SK-N-SH treated with all-trans-retinoic acid at 6 μM for 48 hours (cell line): ENCODE measurements around the gene TOX2.

Experiments used
- ATAC-seq: fragments of 200-7000 bp; cut with Tn5 transposase; 3 replicates; pipeline ENCODE4 v1.9.1; 2020; ENCODE audit warnings: mild to moderate bottlenecking, moderate library complexity
- BACH2 ChIP-seq: fragments of 250-450 bp; sonication (Bioruptor Pico); IDR thresholded peaks from 2 replicates; pipeline ENCODE4 v1.9.0; 2021; ENCODE audit warnings: mild to moderate bottlenecking, borderline replicate concordance
- CSDC2 ChIP-seq: fragments of 250-450 bp; sonication (Bioruptor Pico); IDR thresholded peaks from 2 replicates; pipeline ENCODE4 v1.5.0; 2020; ENCODE audit warnings: mild to moderate bottlenecking, moderate library complexity
- ESRRG ChIP-seq: fragments of 250-450 bp; sonication (Bioruptor Pico); IDR thresholded peaks from 2 replicates; pipeline ENCODE4 v1.6.1; 2021; ENCODE audit warnings: mild to moderate bottlenecking
- GLIS3 ChIP-seq: fragments of 250-450 bp; sonication (Bioruptor Pico); IDR thresholded peaks from 2 replicates; pipeline ENCODE4 v1.5.0; 2020; ENCODE audit warnings: mild to moderate bottlenecking, moderate library complexity
- ISL1 ChIP-seq: fragments of 250-450 bp; sonication (Bioruptor Pico); IDR thresholded peaks from 2 replicates; pipeline ENCODE4 v2.1.2; 2022; ENCODE audit warnings: mild to moderate bottlenecking, moderate library complexity
- OSR1 ChIP-seq: fragments of 250-450 bp; sonication (Bioruptor Pico); IDR thresholded peaks from 2 replicates; pipeline ENCODE4 v1.8.0; 2022; ENCODE audit warnings: moderate library complexity, mild to moderate bottlenecking, inconsistent platforms
- PATZ1 ChIP-seq: fragments of 250-450 bp; sonication (Bioruptor Pico); IDR thresholded peaks from 2 replicates; pipeline ENCODE4 v1.8.0; 2020; ENCODE audit warnings: mild to moderate bottlenecking, moderate library complexity, borderline replicate concordance
- PPARA ChIP-seq: fragments of 250-450 bp; sonication (Bioruptor Pico); IDR thresholded peaks from 2 replicates; pipeline ENCODE4 v1.5.0; 2020; ENCODE audit warnings: mild to moderate bottlenecking, borderline replicate concordance
- SNAI2 ChIP-seq: fragments of 250-450 bp; sonication (Bioruptor Pico); IDR thresholded peaks from 2 replicates; pipeline ENCODE4 v1.5.0; 2020; ENCODE audit warnings: mild to moderate bottlenecking, moderate library complexity
- TCF4 ChIP-seq: fragments of 250-450 bp; sonication (Bioruptor Pico); IDR thresholded peaks from 2 replicates; pipeline ENCODE4 v1.8.0; 2021; ENCODE audit warnings: mild to moderate bottlenecking, moderate library complexity, borderline replicate concordance
- TOX ChIP-seq: fragments of 250-450 bp; sonication (Bioruptor Pico); IDR thresholded peaks from 2 replicates; pipeline ENCODE4 v1.8.0; 2021; ENCODE audit warnings: mild to moderate bottlenecking, moderate library complexity, borderline replicate concordance
- ZC3H10 ChIP-seq: fragments of 250-450 bp; sonication (Bioruptor Pico); IDR thresholded peaks from 2 replicates; pipeline ENCODE4 v1.5.1; 2021; ENCODE audit warnings: mild to moderate bottlenecking, moderate library complexity
- ZFP3 ChIP-seq: fragments of 250-450 bp; sonication (Bioruptor Pico); IDR thresholded peaks from 2 replicates; pipeline ENCODE4 v1.5.0; 2020; ENCODE audit warnings: mild to moderate bottlenecking, moderate library complexity
- ZNF565 ChIP-seq: fragments of 450-650 bp; formaldehyde crosslinking; conservative IDR thresholded peaks from 2 replicates; pipeline ENCODE4 v1.5.0; 2020; ENCODE audit warnings: low read depth, mild to moderate bottlenecking, moderate library complexity
- ZNF70 ChIP-seq: fragments of 450-650 bp; formaldehyde crosslinking; IDR thresholded peaks from 2 replicates; pipeline ENCODE4 v1.5.0; 2020; ENCODE audit warnings: mild to moderate bottlenecking, moderate library complexity
- ZNF8 ChIP-seq: fragments of 450-650 bp; formaldehyde crosslinking; IDR thresholded peaks from 2 replicates; pipeline ENCODE4 v1.5.0; 2020; ENCODE audit warnings: mild to moderate bottlenecking, moderate library complexity
- TF ChIP-seq, protein P1 (sequence below): fragments of 250-450 bp; sonication (Bioruptor Pico); IDR thresholded peaks from 2 replicates; pipeline ENCODE4 v1.5.0; 2020; ENCODE audit warnings: mild to moderate bottlenecking, moderate library complexity
- TF ChIP-seq, protein P2 (sequence below): fragments of 250-450 bp; sonication (Bioruptor Pico); IDR thresholded peaks from 2 replicates; pipeline ENCODE4 v1.5.1; 2021; ENCODE audit warnings: mild to moderate bottlenecking, moderate library complexity
- TF ChIP-seq, protein P3 (sequence below): fragments of 250-450 bp; sonication (Bioruptor Pico); IDR thresholded peaks from 2 replicates; pipeline ENCODE4 v1.5.1; 2020; ENCODE audit warnings: low read depth, mild to moderate bottlenecking, moderate library complexity

The TOX2 gene

DNA sequence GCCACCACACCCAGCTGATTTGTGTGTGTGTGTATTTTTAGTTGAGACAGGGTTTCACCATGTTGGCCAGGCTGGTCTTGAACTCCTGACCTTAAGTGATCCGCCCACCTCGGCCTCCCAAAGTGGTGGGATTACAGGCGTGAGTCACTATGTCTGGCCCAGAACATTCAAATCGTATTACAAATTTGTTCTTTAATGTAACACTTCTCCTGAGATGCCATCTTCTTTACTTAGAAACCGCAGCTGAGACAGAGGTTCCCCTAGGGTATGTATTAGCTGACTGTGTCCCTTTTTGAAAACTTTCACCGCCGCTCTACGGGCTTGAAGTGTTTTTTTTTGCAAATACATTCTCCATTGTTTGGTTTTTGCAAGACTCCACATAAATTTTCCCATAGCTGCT, 62.6 kb downstream of the TOX2 start (continued):
- no peak for TF ChIP-seq CSDC2 (CRISPR knock-in tag)

DNA sequence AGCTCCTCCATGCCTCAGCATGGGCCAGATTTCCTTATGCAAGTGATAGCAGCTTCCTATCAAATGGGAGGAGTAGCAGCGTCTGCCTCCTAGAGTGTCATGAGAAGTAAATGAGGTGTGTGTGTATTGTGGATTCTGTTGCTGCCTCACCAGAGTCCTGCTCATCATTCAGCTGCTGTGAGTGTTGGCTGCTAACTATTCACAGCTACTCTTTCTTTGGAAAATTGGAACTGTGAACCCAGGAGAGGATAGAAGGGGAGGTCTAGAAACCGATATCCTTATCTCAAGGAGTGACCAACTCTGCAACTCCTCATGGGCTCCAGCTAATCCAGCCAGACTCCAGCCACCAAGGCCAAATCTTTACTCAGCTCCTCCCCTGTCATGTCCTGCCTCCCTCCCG, 63.3 kb downstream of the TOX2 start:
- TF ChIP-seq, protein P1, sequence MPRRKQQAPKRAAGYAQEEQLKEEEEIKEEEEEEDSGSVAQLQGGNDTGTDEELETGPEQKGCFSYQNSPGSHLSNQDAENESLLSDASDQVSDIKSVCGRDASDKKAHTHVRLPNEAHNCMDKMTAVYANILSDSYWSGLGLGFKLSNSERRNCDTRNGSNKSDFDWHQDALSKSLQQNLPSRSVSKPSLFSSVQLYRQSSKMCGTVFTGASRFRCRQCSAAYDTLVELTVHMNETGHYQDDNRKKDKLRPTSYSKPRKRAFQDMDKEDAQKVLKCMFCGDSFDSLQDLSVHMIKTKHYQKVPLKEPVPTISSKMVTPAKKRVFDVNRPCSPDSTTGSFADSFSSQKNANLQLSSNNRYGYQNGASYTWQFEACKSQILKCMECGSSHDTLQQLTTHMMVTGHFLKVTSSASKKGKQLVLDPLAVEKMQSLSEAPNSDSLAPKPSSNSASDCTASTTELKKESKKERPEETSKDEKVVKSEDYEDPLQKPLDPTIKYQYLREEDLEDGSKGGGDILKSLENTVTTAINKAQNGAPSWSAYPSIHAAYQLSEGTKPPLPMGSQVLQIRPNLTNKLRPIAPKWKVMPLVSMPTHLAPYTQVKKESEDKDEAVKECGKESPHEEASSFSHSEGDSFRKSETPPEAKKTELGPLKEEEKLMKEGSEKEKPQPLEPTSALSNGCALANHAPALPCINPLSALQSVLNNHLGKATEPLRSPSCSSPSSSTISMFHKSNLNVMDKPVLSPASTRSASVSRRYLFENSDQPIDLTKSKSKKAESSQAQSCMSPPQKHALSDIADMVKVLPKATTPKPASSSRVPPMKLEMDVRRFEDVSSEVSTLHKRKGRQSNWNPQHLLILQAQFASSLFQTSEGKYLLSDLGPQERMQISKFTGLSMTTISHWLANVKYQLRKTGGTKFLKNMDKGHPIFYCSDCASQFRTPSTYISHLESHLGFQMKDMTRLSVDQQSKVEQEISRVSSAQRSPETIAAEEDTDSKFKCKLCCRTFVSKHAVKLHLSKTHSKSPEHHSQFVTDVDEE (CRISPR knock-in tag), result no peak
- TF ChIP-seq BACH2 (CRISPR knock-in tag) (no peak), PATZ1 (CRISPR knock-in tag) (no peak), ISL1 (CRISPR knock-in tag) (no peak), ZNF70 (CRISPR knock-in tag) (no peak), SNAI2 (CRISPR knock-in tag) (no peak), CSDC2 (CRISPR knock-in tag) (no peak), TOX (no peak), ZNF8 (CRISPR knock-in tag) (no peak)
- TF ChIP-seq, protein P2, sequence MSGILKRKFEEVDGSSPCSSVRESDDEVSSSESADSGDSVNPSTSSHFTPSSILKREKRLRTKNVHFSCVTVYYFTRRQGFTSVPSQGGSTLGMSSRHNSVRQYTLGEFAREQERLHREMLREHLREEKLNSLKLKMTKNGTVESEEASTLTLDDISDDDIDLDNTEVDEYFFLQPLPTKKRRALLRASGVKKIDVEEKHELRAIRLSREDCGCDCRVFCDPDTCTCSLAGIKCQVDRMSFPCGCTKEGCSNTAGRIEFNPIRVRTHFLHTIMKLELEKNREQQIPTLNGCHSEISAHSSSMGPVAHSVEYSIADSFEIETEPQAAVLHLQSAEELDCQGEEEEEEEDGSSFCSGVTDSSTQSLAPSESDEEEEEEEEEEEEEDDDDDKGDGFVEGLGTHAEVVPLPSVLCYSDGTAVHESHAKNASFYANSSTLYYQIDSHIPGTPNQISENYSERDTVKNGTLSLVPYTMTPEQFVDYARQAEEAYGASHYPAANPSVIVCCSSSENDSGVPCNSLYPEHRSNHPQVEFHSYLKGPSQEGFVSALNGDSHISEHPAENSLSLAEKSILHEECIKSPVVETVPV, result no peak
- TF ChIP-seq, protein P3, sequence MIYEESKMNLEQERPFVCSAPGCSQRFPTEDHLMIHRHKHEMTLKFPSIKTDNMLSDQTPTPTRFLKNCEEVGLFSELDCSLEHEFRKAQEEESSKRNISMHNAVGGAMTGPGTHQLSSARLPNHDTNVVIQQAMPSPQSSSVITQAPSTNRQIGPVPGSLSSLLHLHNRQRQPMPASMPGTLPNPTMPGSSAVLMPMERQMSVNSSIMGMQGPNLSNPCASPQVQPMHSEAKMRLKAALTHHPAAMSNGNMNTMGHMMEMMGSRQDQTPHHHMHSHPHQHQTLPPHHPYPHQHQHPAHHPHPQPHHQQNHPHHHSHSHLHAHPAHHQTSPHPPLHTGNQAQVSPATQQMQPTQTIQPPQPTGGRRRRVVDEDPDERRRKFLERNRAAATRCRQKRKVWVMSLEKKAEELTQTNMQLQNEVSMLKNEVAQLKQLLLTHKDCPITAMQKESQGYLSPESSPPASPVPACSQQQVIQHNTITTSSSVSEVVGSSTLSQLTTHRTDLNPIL (CRISPR knock-in tag), result no peak
- ATAC-seq, result no peak

DNA sequence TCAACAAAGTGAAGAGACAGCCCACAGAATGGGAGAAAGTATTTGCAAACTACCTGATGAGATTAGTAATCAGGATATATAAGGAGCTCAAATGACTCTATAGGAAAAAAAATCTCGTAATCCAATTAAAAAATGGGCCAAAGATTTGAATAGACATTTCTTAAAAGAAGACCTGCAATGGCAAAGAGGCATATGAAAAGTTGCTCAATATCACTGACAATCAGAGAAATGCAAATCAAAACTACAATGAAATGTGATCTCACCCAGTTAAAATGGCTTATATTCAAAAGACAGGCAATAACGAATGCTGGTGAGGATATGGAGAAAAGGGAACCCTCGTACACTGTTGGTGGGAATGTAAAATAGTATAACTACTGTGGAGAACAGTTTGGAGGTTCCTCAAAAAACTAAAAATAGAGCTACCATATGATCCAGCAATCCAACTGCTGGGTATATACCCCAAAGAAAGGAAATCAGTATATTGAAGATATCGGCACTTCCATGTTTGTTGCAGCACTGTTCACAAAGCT, 65.0 kb downstream of the TOX2 start:
- ATAC-seq, result no peak
- TF ChIP-seq OSR1 (CRISPR knock-in tag), result no peak
- TF ChIP-seq ZC3H10, result no peak
- TF ChIP-seq ESRRG, result no peak
- no peak for TF ChIP-seq BACH2 (CRISPR knock-in tag)
- TF ChIP-seq TOX, result no peak
- TF ChIP-seq ZNF8 (CRISPR knock-in tag), result no peak
- TF ChIP-seq TCF4, result no peak
- no peak for TF ChIP-seq ZNF565 (CRISPR knock-in tag)
- TF ChIP-seq, protein P1 (CRISPR knock-in tag), result no peak
- no peak for TF ChIP-seq ZFP3
- TF ChIP-seq PATZ1 (CRISPR knock-in tag), result no peak
- no peak for TF ChIP-seq PPARA (CRISPR knock-in tag)
- TF ChIP-seq, protein P2, result no peak
- no peak for TF ChIP-seq GLIS3 (CRISPR knock-in tag)
